GM12878 (cell line): ENCODE data around the gene FAM53B. TPM values are rescaled to one million over a fixed set of nuclear protein-coding genes. Genes with fewer than 3 reads are reported as not detected.

Experiments used
- ATAC-seq: fragments of 200-7000 bp; cut with Tn5 transposase; 3 replicates; pipeline ENCODE4 v1.9.1; 2020; ENCODE audit warnings: mild to moderate bottlenecking, moderate library complexity
- BruUV-seq: library from RNA; stranded (reverse); fragments of 400-500 nt; replicated peaks from 2 replicates; lab custom pipeline; 2021; lab: Mats Ljungman, UMichigan
- CTCF ChIA-PET: fragments of 300-600 bp; sonication (Branson Sonifier 250); formaldehyde crosslinking; extraction: SDS; loops from one replicate; lab custom pipeline; 2021; ENCODE audit warnings: inconsistent platforms; lab: Yijun Ruan, JAX
- POLR2A ChIA-PET: fragments of 350-600 bp; formaldehyde crosslinking; extraction: SDS; loops from one replicate; lab custom pipeline; 2021; ENCODE audit warnings: inconsistent platforms; lab: Charles Lee
- RAD21 ChIA-PET: fragments of 300-600 bp; sonication (Branson Sonifier 250); formaldehyde crosslinking; loops from one replicate; lab custom pipeline; 2023; ENCODE audit warnings: antibody characterized with exemption; ENCODE audit not compliant: unreplicated experiment; lab: Charles Lee
- SMC1A ChIA-PET: fragments of 300-600 bp; sonication (Branson Sonifier 250); formaldehyde crosslinking; loops from one replicate; lab custom pipeline; 2023; ENCODE audit not compliant: unreplicated experiment, uncharacterized antibody; lab: Charles Lee
- DNase-seq: peaks from one replicate; pipeline ENCODE4 v3.0.0-alpha.2; 2011; ENCODE audit warnings: low read depth, low spot score
- FAIRE-seq: peaks from 3 replicates; lab custom pipeline; 2011; peaks lifted over from hg19 to GRCh38; lab: Jason Lieb, UNC
- H2AFZ ChIP-seq: 2 replicates; pipeline ENCODE4 v1.6.0; 2011; ENCODE audit warnings: low read depth, low read length, control low read depth; ENCODE audit not compliant: control insufficient read depth
- H3K27ac ChIP-seq: 2 replicates; pipeline ENCODE4 v1.5.1; 2011; ENCODE audit warnings: control low read depth; ENCODE audit not compliant: control insufficient read depth, insufficient read depth
- H3K27me3 ChIP-seq, 2 experiments: replicated peaks in 1 of 2; 2 replicates each; pipeline versions ENCODE4 v1.6.0 to v1.6.1; 2011; ENCODE audit warnings: low read length in 1 of 2; ENCODE audit not compliant: control insufficient read depth in 2 of 2, insufficient read depth in 2 of 2
- H3K36me3 ChIP-seq, 2 experiments: 2 replicates each; pipeline ENCODE4 v1.5.1; 2011; ENCODE audit warnings: low read length in 1 of 2; ENCODE audit not compliant: control insufficient read depth in 2 of 2, insufficient read depth in 2 of 2
- H3K4me1 ChIP-seq: 2 replicates; pipeline ENCODE4 v1.6.1; 2011; ENCODE audit warnings: mild to moderate bottlenecking, low read length, moderate library complexity, mixed read lengths; ENCODE audit not compliant: control insufficient read depth, insufficient read depth
- H3K4me2 ChIP-seq: 2 replicates; pipeline ENCODE4 v1.6.0; 2011; ENCODE audit warnings: control low read depth; ENCODE audit not compliant: control insufficient read depth, insufficient read depth
- H3K4me3 ChIP-seq: fragments of 200-600 bp; sonication (generic); 2 replicates; pipeline ENCODE4 v1.5.1; 2016
- H3K79me2 ChIP-seq: 2 replicates; pipeline ENCODE4 v1.6.0; 2011; ENCODE audit warnings: low read length; ENCODE audit not compliant: control insufficient read depth, insufficient read depth
- H3K9ac ChIP-seq: 2 replicates; pipeline ENCODE4 v1.8.0; 2011; ENCODE audit warnings: low read length, control low read depth, mixed read lengths; ENCODE audit not compliant: control insufficient read depth, insufficient read depth
- H3K9me3 ChIP-seq: replicated peaks from 3 replicates; pipeline ENCODE4 v1.5.1; 2011; ENCODE audit warnings: mild to moderate bottlenecking, low read length; ENCODE audit not compliant: control insufficient read depth, insufficient read depth
- H4K20me1 ChIP-seq: 2 replicates; pipeline ENCODE4 v1.6.0; 2011; ENCODE audit not compliant: control insufficient read depth, insufficient read depth
- BHLHE40 ChIP-seq, 2 experiments: fragments of 450-650 bp in 1 of 2; IDR thresholded peaks; 2 replicates each; pipeline ENCODE4 v1.6.1; 2011 to 2017; ENCODE audit warnings: low read depth in 2 of 2, borderline replicate concordance in 1 of 2, improper control_type of control experiment in 1 of 2, low read length in 1 of 2, mild to moderate bottlenecking in 1 of 2
- CREM ChIP-seq: IDR thresholded peaks from 2 replicates; pipeline ENCODE4 v1.6.1; 2014; ENCODE audit warnings: antibody characterized with exemption, low read depth
- FOXK2 ChIP-seq: fragments of 450-650 bp; IDR thresholded peaks from 2 replicates; pipeline ENCODE4 v1.6.1; 2017; ENCODE audit warnings: mild to moderate bottlenecking, moderate library complexity
- KLF5 ChIP-seq: fragments of 450-650 bp; IDR thresholded peaks from 2 replicates; pipeline ENCODE4 v1.6.1; 2014; ENCODE audit warnings: mild to moderate bottlenecking; ENCODE audit not compliant: partially characterized antibody
- NKRF ChIP-seq: fragments of 450-650 bp; conservative IDR thresholded peaks from 2 replicates; pipeline ENCODE4 v1.6.1; 2017; ENCODE audit warnings: mild to moderate bottlenecking, moderate library complexity
- NRF1 ChIP-seq: conservative IDR thresholded peaks from 2 replicates; pipeline ENCODE4 v1.6.1; 2011; ENCODE audit warnings: mild to moderate bottlenecking, low read depth, low read length, improper control_type of control experiment
- POLR2A ChIP-seq: IDR thresholded peaks from 2 replicates; pipeline ENCODE4 v1.6.1; 2011; ENCODE audit warnings: low read depth, mild to moderate bottlenecking, low read length
- SMC3 ChIP-seq: IDR thresholded peaks from 2 replicates; pipeline ENCODE4 v1.6.1; 2011; ENCODE audit warnings: low read length, improper control_type of control experiment, borderline replicate concordance
- SP1 ChIP-seq: IDR thresholded peaks from one replicate; pipeline ENCODE4 v1.6.1; 2011; ENCODE audit warnings: low read depth, low read length
- SPI1 ChIP-seq: IDR thresholded peaks from 2 replicates; pipeline ENCODE4 v1.6.1; 2011; ENCODE audit warnings: low read depth, mild to moderate bottlenecking, low read length, moderate library complexity, borderline replicate concordance; ENCODE audit not compliant: insufficient read depth
- SRF ChIP-seq, 2 experiments: IDR thresholded peaks; 2 replicates each; pipeline ENCODE4 v1.6.1; 2011; ENCODE audit warnings: low read depth in 2 of 2, low read length in 2 of 2, mild to moderate bottlenecking in 1 of 2, moderate library complexity in 1 of 2
- SUZ12 ChIP-seq: fragments of 200-600 bp; sonication (generic); IDR thresholded peaks from one replicate; pipeline ENCODE4 v1.6.1; 2018; ENCODE audit warnings: antibody characterized with exemption, mild to moderate bottlenecking; ENCODE audit not compliant: unreplicated experiment
- YY1 ChIP-seq: IDR thresholded peaks from 2 replicates; pipeline ENCODE4 v1.6.1; 2011; ENCODE audit warnings: low read depth, mild to moderate bottlenecking, low read length
- ZNF207 ChIP-seq: fragments of 450-650 bp; IDR thresholded peaks from 2 replicates; pipeline ENCODE4 v1.6.1; 2014; ENCODE audit warnings: antibody characterized with exemption, mild to moderate bottlenecking, borderline replicate concordance
- ZSCAN29 ChIP-seq: fragments of 450-650 bp; IDR thresholded peaks from 2 replicates; pipeline ENCODE4 v1.6.1; 2017; ENCODE audit warnings: mild to moderate bottlenecking, moderate library complexity
- WGBS: methylation state at CpG from one replicate; pipeline ENCODE4 v1.1.6; 2016; ENCODE audit warnings: low lambda C conversion rate; ENCODE audit not compliant: insufficient replicate concordance, insufficient coverage; ENCODE audit errors: missing lambda C conversion rate; 5-methylcytosine and 5-hydroxymethylcytosine counted together
- in situ Hi-C: fragments of 300-500 bp; cut with MboI; formaldehyde crosslinking; loops from 9 replicates; pipeline ENCODE4 v1.14.3; 2018; ENCODE audit warnings: mixed read lengths
- intact Hi-C: fragments of 100-400 bp; cut with micrococcal nuclease; formaldehyde crosslinking; loops from one replicate; pipeline ENCODE4 v1.14.2; 2022; ENCODE audit not compliant: unreplicated experiment
- polyA plus RNA-seq, 11 experiments: library from polyadenylated mRNA; depleted of rRNA in 4 of 11; unstranded in 6 of 11; stranded (reverse) in 5 of 11; fragments of >200 nt; fragmentation: Nextera tagmentation in 4 of 11; fragmentation: Illumina TruSeq in 1 of 11; extraction: Ambion mirVana in 4 of 11; extraction: Trizol in 1 of 11; gene quantifications; 1 replicate in 1 of 11; 2 replicates in 10 of 11; pipeline versions ENCODE4 v1.2.1 to v1.2.3, GENCODE V29; 2011 to 2016; ENCODE audit warnings: inconsistent platforms in 2 of 11, missing spikeins in 2 of 11, low read depth in 1 of 11
- total RNA-seq, 4 experiments: library from RNA; depleted of rRNA in 3 of 4; stranded (reverse); fragments of >200 nt in 3 of 4; fragmentation: Illumina TruSeq in 1 of 4; extraction: Trizol in 1 of 4; gene quantifications; 2 replicates each; pipeline versions ENCODE4 v1.2.1 to v1.2.3, GENCODE V29; 2013 to 2021
- TF ChIP-seq, protein P1 (sequence below): IDR thresholded peaks from 2 replicates; pipeline ENCODE4 v1.6.1; 2012; ENCODE audit warnings: low read depth, low read length, improper control_type of control experiment

The FAM53B gene
- total and polyA plus RNA-seq, 10 of the 15 experiments (the other 5 are each of a cell fraction or from before 2014, with no cell fraction given): 0.05 to 26.3 (median 8.1) TPM

- 94% methylated on average over 1 of the region's 1 CpG for WGBS
- H3K79me2 ChIP-seq: no peaks in the 10 kb centered on the region
- H3K9ac ChIP-seq: no peak overlapping the region
- ChIA-PET RAD21 (no interaction called here), SMC1A (interaction anchor here (0.6 to 1.0 kb wide), 3 partner anchors 8 to 1489 kb away, joined by 3 to 5 read pairs (median 3); no protein-coding TSS in a partner anchor), CTCF (interaction anchor here (0.6 kb wide), 1 partner anchor 557 kb away, joined by 3 read pairs; no protein-coding TSS in a partner anchor), POLR2A (interaction anchor here (0.6 kb wide), 1 partner anchor 15 kb away, joined by 4 read pairs; no protein-coding TSS in a partner anchor)
- H3K36me3 ChIP-seq: peaks cover 0 to 7% of the 10 kb centered on the region in 2 experiments; a peak in 1 of 4 replicates
- H3K27ac ChIP-seq: no peak overlapping the region
- intact Hi-C loops: no loop called here
- no peaks in the 10 kb centered on the region for H3K27me3 ChIP-seq
- in situ Hi-C loops: no loop called here
- BruUV-seq: no TSS peak
- H4K20me1 ChIP-seq: no peaks in the 10 kb centered on the region
- H3K9me3 ChIP-seq: no peaks in the 10 kb centered on the region
- no peak overlapping the region for H2AFZ ChIP-seq
- H3K4me1 ChIP-seq: no peaks in the 10 kb centered on the region
- no peak for ATAC-seq
- no peak for FAIRE-seq
- no peak for DNase-seq
- H3K4me2 ChIP-seq: no peak overlapping the region
- no peak overlapping the region for H3K4me3 ChIP-seq
- TF ChIP-seq BHLHE40 (IDR thresholded peaks at IDR 0.05; ENCODE audit: borderline replicate concordance in 1 of 2, low read depth in 2 of 2, low read length in 1 of 2) (no peak), ZNF207 (no peak), POLR2A (no peak), FOXK2 (no peak), SRF (IDR thresholded peaks at IDR 0.05; ENCODE audit: low read depth in 2 of 2, low read length in 2 of 2) (no peak), CREM (no peak), SP1 (no peak), YY1 (no peak), SUZ12 (no peak), SPI1 (no peak), KLF5 (no peak), SMC3 (no peak), ZSCAN29 (no peak), NKRF (no peak), NRF1 (no peak)
- TF ChIP-seq, protein P1, sequence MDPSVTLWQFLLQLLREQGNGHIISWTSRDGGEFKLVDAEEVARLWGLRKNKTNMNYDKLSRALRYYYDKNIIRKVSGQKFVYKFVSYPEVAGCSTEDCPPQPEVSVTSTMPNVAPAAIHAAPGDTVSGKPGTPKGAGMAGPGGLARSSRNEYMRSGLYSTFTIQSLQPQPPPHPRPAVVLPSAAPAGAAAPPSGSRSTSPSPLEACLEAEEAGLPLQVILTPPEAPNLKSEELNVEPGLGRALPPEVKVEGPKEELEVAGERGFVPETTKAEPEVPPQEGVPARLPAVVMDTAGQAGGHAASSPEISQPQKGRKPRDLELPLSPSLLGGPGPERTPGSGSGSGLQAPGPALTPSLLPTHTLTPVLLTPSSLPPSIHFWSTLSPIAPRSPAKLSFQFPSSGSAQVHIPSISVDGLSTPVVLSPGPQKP: no peak
Observed at GRCh38 chr10:124763267-124763666, 19.1 kb upstream of the FAM53B start.
